Activated T-cell treated with anti-CD3 and anti-CD28 coated beads for 4 hours (primary cell): ENCODE results near the gene ZNF573.

Source experiments
- DNase-seq: peaks from one replicate; pipeline ENCODE4 v3.0.0-alpha.2; 2020

ZNF573 gene

DNA sequence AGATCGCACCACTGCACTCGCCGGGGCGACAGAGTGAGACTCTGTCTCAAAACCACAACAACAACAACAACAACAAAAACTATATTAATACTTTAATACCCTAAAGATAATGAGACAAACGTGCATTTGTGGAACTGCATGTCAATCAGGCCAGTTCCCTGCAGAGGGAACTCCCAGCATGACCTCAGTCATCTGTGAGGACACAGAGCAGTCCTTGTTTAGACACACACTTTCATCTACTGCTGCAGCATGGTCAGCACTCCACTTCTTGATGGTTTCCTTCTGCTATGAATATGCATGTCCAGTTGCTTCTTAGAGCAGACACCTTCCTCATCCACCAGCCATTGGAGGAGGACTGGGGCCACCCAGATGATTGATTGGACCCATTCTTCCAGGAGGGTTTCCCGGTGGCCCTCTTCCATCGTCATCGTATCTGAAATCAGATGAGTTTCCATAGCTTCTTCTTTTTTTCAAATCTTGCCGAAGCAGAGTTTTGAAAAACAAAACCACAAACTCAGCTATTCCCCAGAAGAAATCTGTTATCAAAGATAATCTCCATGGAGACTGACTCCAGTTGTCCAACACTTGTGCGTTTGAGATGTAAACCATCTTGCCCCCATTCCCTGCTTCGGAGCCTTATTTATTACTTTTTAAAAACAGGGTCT is 86.3 kb downstream of the ZNF573 start:
- DNase-seq, result no peak

DNA sequence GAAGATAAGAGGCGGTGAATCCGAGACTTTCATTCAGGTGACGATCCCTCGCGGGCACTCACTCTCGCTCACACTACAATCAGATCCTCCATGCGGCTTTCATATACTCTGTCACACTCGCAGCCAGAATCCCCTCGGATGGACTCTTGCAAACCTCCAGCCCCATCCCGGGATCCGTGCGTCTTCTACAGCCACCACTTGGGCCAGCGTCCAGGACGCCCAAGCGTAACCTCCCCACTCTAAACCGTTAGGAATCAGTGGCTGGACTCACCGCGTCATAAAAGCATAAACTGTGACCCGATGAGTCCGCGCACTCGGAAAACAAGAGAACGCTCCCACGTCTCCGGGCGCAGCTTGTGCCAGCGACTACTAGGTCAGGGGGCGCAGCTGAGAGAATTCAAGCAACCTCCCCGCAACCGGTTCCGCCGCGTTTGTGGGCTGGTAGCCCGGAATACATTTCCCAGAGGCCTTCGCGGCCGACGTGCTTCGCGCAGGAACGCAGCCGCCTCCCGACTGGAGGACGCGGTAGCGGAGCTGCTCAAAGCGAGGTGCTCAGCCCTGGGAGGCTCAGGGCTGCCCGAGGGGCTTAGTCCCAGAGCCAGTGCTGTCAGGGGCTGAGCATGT is 87.4 kb downstream of the ZNF573 start:
- peak; percentile 73 for DNase-seq
